ENCODE data around the gene PIANP. TPM values are rescaled to one million over a fixed set of nuclear protein-coding genes. Genes with fewer than 3 reads are reported as not detected.
"Not testable (repeated sequence)": the region's sequence is repeated elsewhere in the genome, so short reads cannot be mapped to it uniquely, and the experiment has no call there.

The PIANP gene
- total and polyA plus RNA-seq, 9 donors, result 0.49 to 8.4 (median 5.5) TPM

- H3K4me1 ChIP-seq (ENCODE audit: control insufficient read depth, insufficient read depth, low read length), result no peaks in the 10 kb centered on the region
- H3K36me3 ChIP-seq (ENCODE audit: control insufficient read depth, insufficient read depth, low read length), result peaks cover 40% of the 10 kb centered on the region
- WGBS (ENCODE audit: insufficient coverage), result 69% methylated on average over 5 of the region's 10 CpGs
- no peak overlapping the region for H3K4me3 ChIP-seq (ENCODE audit: low read length)
- no peak for DNase-seq
- H3K9me3 ChIP-seq (replicated peaks; ENCODE audit: control insufficient read depth, low read depth, low read length), result no peaks in the 10 kb centered on the region
- H3K27me3 ChIP-seq (ENCODE audit: control insufficient read depth, insufficient read depth, low read length), result no peaks in the 10 kb centered on the region
- no peak overlapping the region for H3K27ac ChIP-seq (ENCODE audit: low read length)
These were observed 34.1 kb upstream of the PIANP start for GRCh38 chr12:6734506-6735387.

- Histone ChIP-seq H3K36me3 (ENCODE audit: control insufficient read depth, insufficient read depth, low read length) (peaks cover 65% of the 10 kb centered on the region), H3K4me3 (ENCODE audit: low read length) (no peak overlapping the region), H3K27me3 (ENCODE audit: control insufficient read depth, insufficient read depth, low read length) (no peaks in the 10 kb centered on the region), H3K4me1 (ENCODE audit: control insufficient read depth, insufficient read depth, low read length) (peaks cover 2% of the 10 kb centered on the region), H3K27ac (ENCODE audit: low read length) (no peak overlapping the region), H3K9me3 (replicated peaks; ENCODE audit: control insufficient read depth, low read depth, low read length) (no peaks in the 10 kb centered on the region)
- WGBS (ENCODE audit: insufficient coverage), result 88% methylated on average over 1 of the region's 8 CpGs
- DNase-seq, result no peak
These were observed 29.6 kb upstream of the PIANP start for GRCh38 chr12:6730169-6730568.

- Histone ChIP-seq H3K36me3 (ENCODE audit: control insufficient read depth, insufficient read depth, low read length) (peaks cover 60% of the 10 kb centered on the region), H3K9me3 (replicated peaks; ENCODE audit: control insufficient read depth, low read depth, low read length) (no peaks in the 10 kb centered on the region), H3K4me1 (ENCODE audit: control insufficient read depth, insufficient read depth, low read length) (peaks cover 10% of the 10 kb centered on the region), H3K27me3 (ENCODE audit: control insufficient read depth, insufficient read depth, low read length) (no peaks in the 10 kb centered on the region), H3K27ac (ENCODE audit: low read length) (no peak overlapping the region), H3K4me3 (ENCODE audit: low read length) (no peak overlapping the region)
- 96% methylated on average over 15 of the region's 18 CpGs for WGBS (ENCODE audit: insufficient coverage)
- no peak for DNase-seq
These were observed 28.6 kb upstream of the PIANP start for GRCh38 chr12:6729186-6729585.

GRCh38 chr12:6725350-6725749 is 24.7 kb upstream of the PIANP start:
- Histone ChIP-seq H3K27ac (ENCODE audit: low read length) (no peak overlapping the region), H3K36me3 (ENCODE audit: control insufficient read depth, insufficient read depth, low read length) (peaks cover 31% of the 10 kb centered on the region), H3K4me1 (ENCODE audit: control insufficient read depth, insufficient read depth, low read length) (peaks cover 10% of the 10 kb centered on the region), H3K4me3 (ENCODE audit: low read length) (no peak overlapping the region), H3K9me3 (replicated peaks; ENCODE audit: control insufficient read depth, low read depth, low read length) (no peaks in the 10 kb centered on the region), H3K27me3 (ENCODE audit: control insufficient read depth, insufficient read depth, low read length) (peaks cover 2% of the 10 kb centered on the region)
- 100% methylated on average over 1 of the region's 7 CpGs for WGBS (ENCODE audit: insufficient coverage)
- no peak for DNase-seq

- peak overlapping the region; percentile 92 for H3K27ac ChIP-seq (ENCODE audit: low read length)
- no peaks in the 10 kb centered on the region for H3K9me3 ChIP-seq (replicated peaks; ENCODE audit: control insufficient read depth, low read depth, low read length)
- peaks cover 2% of the 10 kb centered on the region for H3K27me3 ChIP-seq (ENCODE audit: control insufficient read depth, insufficient read depth, low read length)
- DNase-seq, result peak; percentile 51
- 8% methylated on average over 6 of the region's 10 CpGs for WGBS (ENCODE audit: insufficient coverage)
- H3K4me3 ChIP-seq (ENCODE audit: low read length), result peak overlapping the region; percentile 70
- H3K4me1 ChIP-seq (ENCODE audit: control insufficient read depth, insufficient read depth, low read length), result peaks cover 10% of the 10 kb centered on the region
- H3K36me3 ChIP-seq (ENCODE audit: control insufficient read depth, insufficient read depth, low read length), result peaks cover 21% of the 10 kb centered on the region
These were observed 23.8 kb upstream of the PIANP start for GRCh38 chr12:6724409-6724797.

GRCh38 chr12:6723607-6724408 is 23.2 kb upstream of the PIANP start, which contains the start of gene COPS7A:
TSS of gene COPS7A (plus strand) at chr12:6724046. CDS start at chr12:6724657, 611 bp downstream.
- no peaks in the 10 kb centered on the region for H3K9me3 ChIP-seq (replicated peaks; ENCODE audit: control insufficient read depth, low read depth, low read length)
- peaks cover 2% of the 10 kb centered on the region for H3K27me3 ChIP-seq (ENCODE audit: control insufficient read depth, insufficient read depth, low read length)
- peak; percentile 99 for DNase-seq
- peaks cover 15% of the 10 kb centered on the region for H3K36me3 ChIP-seq (ENCODE audit: control insufficient read depth, insufficient read depth, low read length)
- H3K4me3 ChIP-seq (ENCODE audit: low read length), result peak within 1 kb of the TSS; percentile 70
- H3K4me1 ChIP-seq (ENCODE audit: control insufficient read depth, insufficient read depth, low read length), result peaks cover 10% of the 10 kb centered on the region
- 1% methylated on average over 35 of the region's 49 CpGs for WGBS (ENCODE audit: insufficient coverage)
- peak within 1 kb of the TSS; percentile 92 for H3K27ac ChIP-seq (ENCODE audit: low read length)

- H3K36me3 ChIP-seq (ENCODE audit: control insufficient read depth, insufficient read depth, low read length), result peaks cover 8% of the 10 kb centered on the region
- peaks cover 10% of the 10 kb centered on the region for H3K4me1 ChIP-seq (ENCODE audit: control insufficient read depth, insufficient read depth, low read length)
- peaks cover 2% of the 10 kb centered on the region for H3K27me3 ChIP-seq (ENCODE audit: control insufficient read depth, insufficient read depth, low read length)
- no peaks in the 10 kb centered on the region for H3K9me3 ChIP-seq (replicated peaks; ENCODE audit: control insufficient read depth, low read depth, low read length)
- H3K27ac ChIP-seq (ENCODE audit: low read length), result no peak overlapping the region
- WGBS (ENCODE audit: insufficient coverage), result 100% methylated on average over 1 of the region's 3 CpGs
- no peak overlapping the region for H3K4me3 ChIP-seq (ENCODE audit: low read length)
- DNase-seq, result no peak
These were observed 22.2 kb upstream of the PIANP start for GRCh38 chr12:6722863-6723262.

GRCh38 chr12:6716874-6717437 is 16.3 kb upstream of the PIANP start:
- Histone ChIP-seq H3K27ac (ENCODE audit: low read length) (no peak overlapping the region), H3K9me3 (replicated peaks; ENCODE audit: control insufficient read depth, low read depth, low read length) (no peaks in the 10 kb centered on the region), H3K4me3 (ENCODE audit: low read length) (no peak overlapping the region), H3K36me3 (ENCODE audit: control insufficient read depth, insufficient read depth, low read length) (no peaks in the 10 kb centered on the region), H3K27me3 (ENCODE audit: control insufficient read depth, insufficient read depth, low read length) (peaks cover 2% of the 10 kb centered on the region), H3K4me1 (ENCODE audit: control insufficient read depth, insufficient read depth, low read length) (no peaks in the 10 kb centered on the region)
- WGBS (ENCODE audit: insufficient coverage), result 78% methylated on average over 3 of the region's 10 CpGs
- DNase-seq, result no peak

- 90% methylated on average over 10 of the region's 41 CpGs for WGBS (ENCODE audit: insufficient coverage)
- not testable (repeated sequence) for DNase-seq; H3K36me3 ChIP-seq (ENCODE audit: control insufficient read depth, insufficient read depth, low read length); H3K4me3 ChIP-seq (ENCODE audit: low read length); H3K27ac ChIP-seq (ENCODE audit: low read length); H3K27me3 ChIP-seq (ENCODE audit: control insufficient read depth, insufficient read depth, low read length); H3K9me3 ChIP-seq (replicated peaks; ENCODE audit: control insufficient read depth, low read depth, low read length); H3K4me1 ChIP-seq (ENCODE audit: control insufficient read depth, insufficient read depth, low read length)
These were observed 15.6 kb upstream of the PIANP start for GRCh38 chr12:6716031-6716873.

Data from muscle of leg (tissue), 11 donors.